Fibroblast of pulmonary artery (primary cell): ENCODE results near the gene GPX7.

Source experiments
- DNase-seq: peaks from one replicate; pipeline ENCODE4 v3.0.0-alpha.2; 2010; ENCODE audit warnings: low read depth
- H3K4me3 ChIP-seq: replicated peaks from 2 replicates; pipeline ENCODE4 v1.5.1; 2011; ENCODE audit warnings: low read depth, mild to moderate bottlenecking, control low read depth, low read length, moderate library complexity
- TF ChIP-seq, protein P1 (sequence below): IDR thresholded peaks from 2 replicates; pipeline ENCODE4 v1.5.1; 2011; ENCODE audit warnings: mild to moderate bottlenecking, control low read depth, low read length, inconsistent platforms; ENCODE audit errors: missing control alignments

The GPX7 gene

DNA sequence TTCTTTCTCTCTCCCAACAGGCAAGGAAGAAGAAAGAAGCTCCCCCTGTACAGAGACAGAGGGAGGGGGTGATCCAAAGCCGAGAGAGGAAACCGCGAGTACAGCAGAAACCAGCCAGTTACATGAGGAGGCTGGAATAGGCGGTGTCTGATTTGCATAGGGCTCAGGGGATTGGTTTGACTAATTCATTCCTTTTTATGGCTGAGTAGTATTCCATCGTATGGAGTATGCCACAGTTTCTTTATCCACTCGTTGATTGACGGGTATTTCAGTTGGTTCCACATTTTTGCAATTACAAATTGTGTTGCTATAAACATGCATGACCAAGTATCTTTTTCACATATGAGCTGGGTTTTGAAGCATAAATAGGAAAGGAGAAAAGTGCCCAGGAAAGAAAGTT, 3.4 kb upstream of the GPX7 start:
- TF ChIP-seq, protein P1, sequence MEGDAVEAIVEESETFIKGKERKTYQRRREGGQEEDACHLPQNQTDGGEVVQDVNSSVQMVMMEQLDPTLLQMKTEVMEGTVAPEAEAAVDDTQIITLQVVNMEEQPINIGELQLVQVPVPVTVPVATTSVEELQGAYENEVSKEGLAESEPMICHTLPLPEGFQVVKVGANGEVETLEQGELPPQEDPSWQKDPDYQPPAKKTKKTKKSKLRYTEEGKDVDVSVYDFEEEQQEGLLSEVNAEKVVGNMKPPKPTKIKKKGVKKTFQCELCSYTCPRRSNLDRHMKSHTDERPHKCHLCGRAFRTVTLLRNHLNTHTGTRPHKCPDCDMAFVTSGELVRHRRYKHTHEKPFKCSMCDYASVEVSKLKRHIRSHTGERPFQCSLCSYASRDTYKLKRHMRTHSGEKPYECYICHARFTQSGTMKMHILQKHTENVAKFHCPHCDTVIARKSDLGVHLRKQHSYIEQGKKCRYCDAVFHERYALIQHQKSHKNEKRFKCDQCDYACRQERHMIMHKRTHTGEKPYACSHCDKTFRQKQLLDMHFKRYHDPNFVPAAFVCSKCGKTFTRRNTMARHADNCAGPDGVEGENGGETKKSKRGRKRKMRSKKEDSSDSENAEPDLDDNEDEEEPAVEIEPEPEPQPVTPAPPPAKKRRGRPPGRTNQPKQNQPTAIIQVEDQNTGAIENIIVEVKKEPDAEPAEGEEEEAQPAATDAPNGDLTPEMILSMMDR, result no peak
- no peak for DNase-seq
- no peak overlapping the region for H3K4me3 ChIP-seq

DNA sequence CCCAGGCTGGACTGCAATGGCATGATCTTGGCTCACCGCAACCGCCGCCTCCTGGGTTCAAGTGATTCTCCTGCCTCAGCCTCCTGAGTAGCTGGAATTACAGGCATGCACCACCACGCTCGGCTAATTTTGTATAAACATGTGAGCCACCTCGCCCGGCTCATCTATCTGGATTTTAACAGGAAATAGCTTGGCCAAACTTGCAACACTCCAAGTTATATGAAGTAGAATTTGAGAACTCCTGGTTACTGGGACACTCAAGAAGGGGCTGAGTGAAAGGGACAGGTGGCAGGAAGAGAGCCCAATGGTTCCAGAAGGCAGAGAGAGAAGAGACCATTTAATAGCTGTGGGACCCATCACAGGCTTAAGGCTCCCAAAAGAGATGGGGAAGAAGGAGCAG, 2.9 kb upstream of the GPX7 start:
- TF ChIP-seq, protein P1, result no peak
- DNase-seq, result no peak
- H3K4me3 ChIP-seq, result no peak overlapping the region

DNA sequence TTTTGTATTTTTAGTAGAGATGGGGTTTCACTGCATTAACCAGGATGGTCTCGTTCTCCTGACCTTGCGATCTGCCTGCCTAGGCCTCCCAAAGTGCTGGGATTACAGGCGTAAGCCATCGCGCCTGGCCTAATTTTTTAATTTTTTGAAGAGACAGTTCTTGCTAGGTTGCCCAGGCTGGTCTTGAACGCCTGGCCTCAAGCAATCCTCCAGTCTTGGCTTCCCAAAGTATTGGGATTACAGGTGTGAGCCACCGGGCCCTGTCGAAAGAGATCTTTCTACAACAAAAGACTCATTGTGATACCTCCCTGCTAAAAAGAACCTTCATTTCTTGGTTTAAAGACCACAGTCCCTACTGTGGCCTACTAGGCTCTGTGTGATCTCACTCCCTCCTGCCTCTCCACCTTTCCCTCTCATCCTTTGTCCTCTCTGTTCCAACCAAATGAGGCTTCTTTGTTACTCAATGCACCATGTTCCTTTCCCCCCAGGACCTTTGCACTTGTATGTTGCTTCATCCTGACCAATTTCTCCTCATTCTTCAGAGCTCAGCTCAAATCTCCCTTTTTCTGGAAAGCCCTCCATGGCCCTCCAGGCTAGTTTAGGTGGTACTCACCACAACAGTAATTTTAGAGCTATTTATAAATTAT, 1.5 kb upstream of the GPX7 start:
- TF ChIP-seq, protein P1, result no peak
- H3K4me3 ChIP-seq, result no peak overlapping the region
- no peak for DNase-seq

DNA sequence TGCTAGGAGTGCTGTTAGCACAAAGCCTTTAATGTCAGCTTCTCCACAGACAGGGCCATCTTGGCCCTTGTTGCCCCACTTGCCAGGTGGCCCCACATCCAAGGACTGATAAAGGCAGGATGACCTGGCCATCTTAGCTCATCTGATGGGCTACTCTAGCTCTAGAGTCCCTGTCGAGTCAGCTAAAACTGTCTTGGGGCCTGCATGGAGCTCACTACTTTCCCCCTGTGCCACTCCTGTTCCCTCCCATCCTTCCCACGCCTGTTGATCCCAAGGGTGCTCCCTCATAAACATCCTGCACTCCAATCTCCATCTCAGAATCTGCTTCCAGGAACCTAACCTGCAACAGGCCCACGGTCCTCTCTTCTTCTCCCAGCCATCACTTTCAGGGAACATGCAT, 652 bp upstream of the GPX7 start:
- no peak overlapping the region for H3K4me3 ChIP-seq

DNA sequence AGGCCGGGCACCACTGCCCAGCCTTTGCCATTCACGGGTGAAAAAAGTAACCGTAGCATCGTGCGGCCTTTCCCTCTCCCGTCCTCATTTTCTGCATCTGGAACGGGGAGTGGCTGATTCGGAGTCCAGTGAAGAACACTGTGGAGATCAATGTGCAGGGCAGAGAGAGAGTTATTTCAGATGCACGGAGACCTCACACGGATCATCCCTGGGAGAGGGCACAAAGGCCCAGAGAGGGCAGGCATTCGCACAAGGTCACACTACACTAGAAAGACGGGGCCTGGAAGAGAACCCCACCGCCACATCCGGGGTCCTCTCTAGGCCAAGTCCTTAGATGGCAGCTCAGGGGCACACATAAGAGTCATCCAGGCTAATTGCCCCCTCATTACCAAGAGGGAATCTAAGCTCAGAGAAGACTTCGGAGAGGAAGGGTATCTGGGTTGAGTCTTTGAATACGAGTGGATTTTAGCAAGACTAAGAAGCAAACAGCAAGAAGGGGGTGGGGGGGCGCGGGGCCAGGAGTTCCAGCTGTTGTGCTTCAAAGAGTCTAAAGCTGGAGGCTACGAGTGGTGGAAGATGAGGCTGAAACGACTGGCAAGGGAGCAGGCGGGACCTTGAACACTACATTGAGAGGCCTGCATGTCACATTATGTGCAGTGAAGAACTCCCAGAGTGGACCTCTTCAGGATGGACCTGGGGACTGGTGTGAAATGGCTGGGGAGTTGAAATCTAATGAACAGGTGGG, 857 bp downstream of the GPX7 start:
- peak; percentile 23 for DNase-seq
- TF ChIP-seq, protein P1, result no peak
- H3K4me3 ChIP-seq, result peak overlapping the region; percentile 49

More for the DNA sequence above, 652 bp upstream of the GPX7 start:
- no peak for DNase-seq
- TF ChIP-seq, protein P1, result no peak

DNA sequence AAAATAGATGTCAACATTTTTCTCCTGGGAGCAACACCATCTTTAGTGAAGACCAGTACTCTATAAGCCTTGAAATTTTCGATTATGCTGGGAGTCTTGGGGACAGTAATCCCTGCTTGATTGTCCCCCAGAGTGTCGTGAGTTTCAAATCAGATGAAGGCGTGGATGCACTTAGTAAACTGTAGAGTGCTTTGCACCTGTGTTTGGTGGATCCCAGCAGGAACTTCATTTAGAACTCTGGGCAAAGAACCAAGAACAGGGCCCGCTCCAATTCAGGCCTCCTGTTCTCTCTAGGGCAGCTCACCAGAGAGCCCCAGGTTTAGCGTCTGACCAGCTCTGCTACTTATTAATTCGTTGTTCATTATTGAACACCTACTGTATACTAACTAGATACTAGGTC, 1.5 kb downstream of the GPX7 start:
- DNase-seq, result no peak
- no peak overlapping the region for H3K4me3 ChIP-seq

More for the DNA sequence above, 1.5 kb downstream of the GPX7 start:
- TF ChIP-seq, protein P1, result no peak
